ENCODE data around the gene OR2A7. TPM values are rescaled to one million over a fixed set of nuclear protein-coding genes. Genes with fewer than 3 reads are reported as not detected.
"Not testable (repeated sequence)": the region's sequence is repeated elsewhere in the genome, so short reads cannot be mapped to it uniquely, and the experiment has no call there.

Gene OR2A7
- not detected for total RNA-seq

GRCh38 chr7:144264692-144265091 is at the start of gene OR2A7:
OR2A7 (minus strand) TSS chr7:144264792; CDS start chr7:144259628, 5,164 bp downstream.
- DNase-seq (ENCODE audit: low spot score in 2 of 2); FAIRE-seq: not testable (repeated sequence)

GRCh38 chr7:144311872-144312469 is 47.4 kb upstream of the OR2A7 start, which contains the start of gene OR2A1:
OR2A1 (plus strand) TSS chr7:144312419; CDS start chr7:144318125, 5,706 bp downstream.
- FAIRE-seq, result not testable (repeated sequence)

GRCh38 chr7:144311218-144311617 is 46.6 kb upstream of the OR2A7 start:
- FAIRE-seq; DNase-seq (ENCODE audit: low spot score in 2 of 2): not testable (repeated sequence)

More at GRCh38 chr7:144311872-144312469, 47.4 kb upstream of the OR2A7 start, which contains the start of gene OR2A1:
- DNase-seq (ENCODE audit: low spot score in 2 of 2), result not testable (repeated sequence)

GRCh38 chr7:144309702-144310101 is 45.1 kb upstream of the OR2A7 start:
- not testable (repeated sequence) for FAIRE-seq; DNase-seq (ENCODE audit: low spot score in 2 of 2)

- not testable (repeated sequence) for DNase-seq (ENCODE audit: low spot score in 2 of 2); FAIRE-seq
Observed at GRCh38 chr7:144305156-144305555, 40.6 kb upstream of the OR2A7 start.

- not testable (repeated sequence) for FAIRE-seq; DNase-seq (ENCODE audit: low spot score in 2 of 2)
Observed at GRCh38 chr7:144303607-144304006, 39.0 kb upstream of the OR2A7 start.

GRCh38 chr7:144302578-144303303 is 38.1 kb upstream of the OR2A7 start:
- not testable (repeated sequence) for FAIRE-seq; DNase-seq (ENCODE audit: low spot score in 2 of 2)

GRCh38 chr7:144293794-144294499 is 29.4 kb upstream of the OR2A7 start:
- FAIRE-seq; DNase-seq (ENCODE audit: low spot score in 2 of 2): not testable (repeated sequence)

- DNase-seq (ENCODE audit: low spot score in 2 of 2); FAIRE-seq: not testable (repeated sequence)
Observed at GRCh38 chr7:144292384-144293161, 28.0 kb upstream of the OR2A7 start.

GRCh38 chr7:144291607-144292006 is 27.0 kb upstream of the OR2A7 start:
- not testable (repeated sequence) for DNase-seq (ENCODE audit: low spot score in 2 of 2); FAIRE-seq

GRCh38 chr7:144287171-144287784 is 22.7 kb upstream of the OR2A7 start:
- DNase-seq (ENCODE audit: low spot score in 2 of 2); FAIRE-seq: not testable (repeated sequence)

- FAIRE-seq; DNase-seq (ENCODE audit: low spot score in 2 of 2): not testable (repeated sequence)
Observed at GRCh38 chr7:144283716-144284115, 19.1 kb upstream of the OR2A7 start.

GRCh38 chr7:144282490-144282889 is 17.9 kb upstream of the OR2A7 start:
- not testable (repeated sequence) for DNase-seq (ENCODE audit: low spot score in 2 of 2); FAIRE-seq

GRCh38 chr7:144281981-144282380 is 17.4 kb upstream of the OR2A7 start:
- DNase-seq (ENCODE audit: low spot score in 2 of 2); FAIRE-seq: not testable (repeated sequence)

GRCh38 chr7:144280010-144280409 is 15.4 kb upstream of the OR2A7 start:
- not testable (repeated sequence) for DNase-seq (ENCODE audit: low spot score in 2 of 2); FAIRE-seq

GRCh38 chr7:144275281-144275680 is 10.7 kb upstream of the OR2A7 start:
- FAIRE-seq; DNase-seq (ENCODE audit: low spot score in 2 of 2): not testable (repeated sequence)

GRCh38 chr7:144269188-144269587 is 4.6 kb upstream of the OR2A7 start, which contains the start of gene CTAGE8:
CTAGE8 (minus strand) TSS chr7:144269288; CDS start chr7:144269250, 38 bp downstream.
- FAIRE-seq, result not testable (repeated sequence)

GRCh38 chr7:144262128-144262527 is 2.5 kb downstream of the OR2A7 start:
- not testable (repeated sequence) for FAIRE-seq; DNase-seq (ENCODE audit: low spot score in 2 of 2)

More at GRCh38 chr7:144269188-144269587, 4.6 kb upstream of the OR2A7 start, which contains the start of gene CTAGE8:
- not testable (repeated sequence) for DNase-seq (ENCODE audit: low spot score in 2 of 2)

GRCh38 chr7:144259067-144259466 is 5.5 kb downstream of the OR2A7 start:
- not testable (repeated sequence) for FAIRE-seq; DNase-seq (ENCODE audit: low spot score in 2 of 2)

Measured in frontal cortex (tissue), 4 donors.